NCI-H82 treated with DMSO at 0.1 percent for 48 hours (cell line): ENCODE measurements around the gene RAB29.

ENCODE experiments used
- DNase-seq: peaks from one replicate; lab custom pipeline; 2025; ENCODE audit not compliant: unreplicated experiment; lab: John Stamatoyannopoulos, UW

RAB29 gene

DNA sequence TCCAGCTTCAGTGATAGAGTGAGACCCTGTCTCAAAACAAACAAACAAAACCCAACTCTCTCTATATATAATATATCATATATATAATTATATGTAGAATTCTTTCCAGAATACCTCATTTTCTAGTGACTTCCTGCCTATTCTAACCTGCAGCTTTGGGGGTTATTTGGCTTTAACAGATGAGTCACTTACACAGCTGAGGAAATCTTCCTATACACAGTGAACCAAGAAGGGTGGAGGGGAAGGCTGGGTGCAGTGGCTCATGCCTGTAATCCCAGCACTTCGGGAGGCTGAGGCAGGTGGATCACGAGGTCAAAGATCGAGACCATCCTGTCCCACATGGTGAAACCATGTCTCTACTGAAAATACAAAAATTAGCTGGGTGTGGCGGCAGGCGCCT is 9.2 kb downstream of the RAB29 start:
- no peak for DNase-seq

DNA sequence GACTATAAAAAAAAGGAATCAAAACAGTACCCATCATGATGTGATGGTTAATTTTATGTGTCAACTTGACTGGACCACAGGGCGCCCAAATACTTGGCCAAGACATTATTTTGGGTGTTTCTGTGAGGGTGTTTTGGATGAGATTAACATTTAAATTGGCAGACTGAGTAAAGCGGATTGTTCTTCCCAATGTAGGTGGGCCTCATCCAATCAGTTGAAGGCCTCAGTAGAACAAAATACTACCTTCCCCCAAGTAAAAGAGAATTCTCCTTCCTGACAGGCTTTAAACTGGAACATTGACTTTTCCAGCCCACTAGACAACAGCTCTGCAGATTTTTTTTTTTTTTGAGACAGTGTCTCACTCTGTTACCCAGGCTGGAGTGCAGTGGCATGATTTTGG is 10.7 kb downstream of the RAB29 start:
- DNase-seq = no peak

GRCh38 chr1:205763980-205764379 is 11.3 kb downstream of the RAB29 start:
- no peak for DNase-seq

GRCh38 chr1:205760606-205761005 is 14.7 kb downstream of the RAB29 start:
- no peak for DNase-seq

- DNase-seq = no peak
Measured at GRCh38 chr1:205756552-205756951, 18.7 kb downstream of the RAB29 start.

- DNase-seq = no peak
Measured at GRCh38 chr1:205754857-205755256, 20.4 kb downstream of the RAB29 start.

- no peak for DNase-seq
Measured at GRCh38 chr1:205751036-205751651, 24.1 kb downstream of the RAB29 start.

GRCh38 chr1:205750138-205751035 is 24.9 kb downstream of the RAB29 start, which contains the start of gene NUCKS1:
NUCKS1 (minus strand) TSS chr1:205750182; CDS start chr1:205749973, 209 bp downstream.
- peak; percentile 99 for DNase-seq

DNA sequence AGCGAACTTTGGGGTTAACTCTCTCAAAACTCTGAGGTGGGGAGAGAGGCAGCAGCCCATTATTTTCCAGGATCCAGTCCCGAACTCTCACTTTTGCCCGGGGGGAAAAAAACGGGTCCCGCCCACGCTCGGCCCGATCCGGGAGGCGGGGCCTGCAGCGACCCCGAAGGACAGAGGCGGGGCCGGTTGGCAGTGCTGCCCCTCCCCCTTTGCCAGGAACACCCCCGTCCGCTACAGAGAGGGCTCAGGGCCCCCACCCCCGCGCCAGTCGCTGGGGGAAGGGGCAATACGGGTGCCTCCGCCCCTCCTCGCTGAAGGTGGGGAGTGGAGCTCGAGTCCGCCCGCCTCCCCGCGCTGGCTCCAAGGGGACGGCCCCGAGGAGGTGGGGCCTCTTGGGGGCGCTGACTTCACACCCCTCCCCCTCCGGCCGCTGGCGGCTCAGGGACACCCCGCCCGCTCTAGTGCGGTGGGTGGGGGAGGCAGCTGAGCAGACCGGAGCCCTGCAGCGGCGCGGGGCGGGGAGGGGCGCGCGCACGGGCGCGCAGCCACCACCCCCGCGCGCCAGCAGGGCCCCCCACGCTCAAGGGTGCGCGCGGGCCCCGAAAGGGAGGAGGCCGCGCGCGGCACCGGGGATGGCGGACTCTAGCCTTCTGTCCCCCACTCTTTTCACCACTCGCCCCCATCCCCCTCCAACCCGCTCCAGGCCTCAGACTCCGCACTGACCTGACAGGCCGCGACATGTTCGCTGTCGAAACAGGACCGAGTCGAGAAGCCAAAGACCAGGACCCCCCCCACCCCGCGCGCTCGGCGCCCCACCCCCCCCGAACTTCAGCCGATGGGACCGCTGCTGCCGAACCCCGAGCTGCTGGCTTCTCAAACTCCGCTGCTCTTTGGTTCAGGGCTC is 25.8 kb downstream of the RAB29 start:
- peak; percentile 86 for DNase-seq

DNA sequence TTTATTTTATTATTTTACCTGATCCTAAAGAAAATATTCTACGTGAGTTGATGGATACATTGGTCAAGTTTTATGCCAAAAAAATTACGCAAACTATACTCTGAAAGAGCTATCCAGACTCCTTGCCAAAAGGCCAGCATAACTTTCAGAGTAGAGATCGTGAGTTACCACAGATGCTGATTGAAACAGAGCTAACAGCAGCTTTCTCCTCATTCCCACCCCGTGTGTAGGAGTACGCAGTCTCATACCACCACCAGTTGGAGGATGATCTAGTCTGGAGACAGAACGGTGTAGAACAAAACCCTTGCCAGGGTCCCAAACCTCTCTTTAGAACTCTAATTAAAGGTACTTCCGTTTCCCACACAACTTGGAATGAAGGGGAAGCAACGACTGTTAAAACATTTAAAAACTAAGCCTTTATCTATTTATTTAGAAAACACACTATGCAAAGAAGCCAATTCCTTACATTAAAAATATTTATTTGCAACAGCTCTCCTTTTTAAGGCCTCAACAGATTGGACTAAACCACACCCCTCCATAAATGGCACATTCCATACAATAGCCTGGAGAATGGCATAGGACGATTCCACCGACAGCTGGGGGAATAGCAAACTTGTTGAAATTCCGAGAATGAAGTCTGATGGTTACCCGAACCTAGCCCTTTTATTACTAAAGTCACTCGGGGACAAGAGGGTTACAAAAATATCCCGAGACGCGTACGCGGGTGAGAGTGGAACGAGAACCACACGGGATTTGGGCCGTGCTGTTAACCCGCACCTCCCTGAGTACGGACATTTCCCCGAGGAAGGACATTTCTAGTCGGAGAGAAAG is 26.7 kb downstream of the RAB29 start:
- no peak for DNase-seq

DNA sequence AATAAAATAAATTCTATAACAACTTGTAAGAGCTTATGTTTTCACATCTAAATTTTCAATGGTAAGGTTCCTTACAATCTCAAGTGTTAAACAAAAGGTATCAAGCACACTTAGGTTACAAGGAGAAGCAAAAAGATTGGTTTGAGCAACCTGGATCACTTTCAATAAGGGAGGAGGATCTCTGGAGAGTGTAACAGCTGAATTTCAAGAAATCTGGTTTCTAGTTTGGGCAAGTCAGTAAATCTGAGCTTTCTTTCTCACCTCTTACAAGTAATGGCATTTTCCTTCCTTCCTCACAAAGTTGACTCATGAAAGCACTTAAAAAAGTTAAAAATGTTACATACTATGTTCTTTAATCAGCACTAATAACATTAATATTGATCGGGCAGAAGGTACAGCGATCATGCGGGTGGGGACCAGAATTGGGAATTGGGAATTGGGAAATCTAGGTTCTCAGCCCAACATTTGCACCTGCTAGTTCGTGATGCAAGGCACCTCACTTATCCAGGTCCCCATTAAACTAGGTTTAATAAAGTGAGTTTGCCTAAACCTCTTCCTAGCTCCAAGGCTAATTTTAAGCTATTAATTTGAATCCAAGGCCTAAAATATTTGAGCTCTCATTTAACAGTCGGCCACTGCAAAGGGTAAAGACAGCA is 28.4 kb downstream of the RAB29 start:
- no peak for DNase-seq

DNA sequence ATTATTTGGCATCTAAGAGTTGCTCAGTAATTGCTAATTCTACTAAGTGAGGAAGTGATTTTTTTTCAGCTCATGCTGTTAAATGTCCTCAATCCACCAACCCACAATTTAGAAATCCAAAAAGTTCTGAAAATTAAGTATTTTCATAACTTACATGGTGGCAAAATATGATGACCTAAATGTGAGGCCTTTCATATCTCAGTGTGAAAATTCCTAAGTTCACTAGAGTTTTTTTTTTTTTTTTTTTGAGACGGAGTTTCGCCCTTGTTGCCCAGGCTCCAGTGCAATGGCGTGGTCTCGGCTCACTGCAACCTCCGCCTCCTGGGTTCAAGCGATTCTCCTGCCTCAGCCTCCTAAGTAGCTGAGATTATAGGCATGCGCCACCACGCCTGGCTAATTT is 30.9 kb downstream of the RAB29 start:
- no peak for DNase-seq

GRCh38 chr1:205743977-205744376 is 31.3 kb downstream of the RAB29 start:
- DNase-seq = no peak

- no peak for DNase-seq
Measured at GRCh38 chr1:205741681-205742080, 33.6 kb downstream of the RAB29 start.

- no peak for DNase-seq
Measured at GRCh38 chr1:205739348-205740160, 35.7 kb downstream of the RAB29 start.

DNA sequence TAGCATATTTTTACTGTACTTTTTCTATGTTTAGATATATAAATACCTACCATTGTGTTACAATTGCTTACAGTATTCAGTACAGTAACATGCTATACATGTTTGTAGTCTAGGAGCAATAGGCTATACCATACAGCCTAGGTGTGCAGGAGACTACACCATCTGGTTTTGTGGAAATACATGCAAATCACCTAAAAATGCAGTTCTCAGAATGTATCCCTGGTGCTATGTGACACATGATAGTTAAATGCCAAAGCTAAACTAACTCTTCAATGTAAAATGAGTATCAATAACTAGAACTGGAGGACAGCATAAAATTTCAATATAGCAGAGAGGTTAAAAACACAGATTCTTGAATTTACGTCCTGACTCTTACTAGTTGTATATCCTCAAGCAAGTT is 40.1 kb downstream of the RAB29 start:
- DNase-seq = no peak

- DNase-seq = no peak
Measured at GRCh38 chr1:205733438-205734175, 41.7 kb downstream of the RAB29 start.

- DNase-seq = no peak
Measured at GRCh38 chr1:205729945-205730610, 45.2 kb downstream of the RAB29 start.
